Measurements from ENCODE around the gene SIRPA. TPM values are rescaled to one million over a fixed set of nuclear protein-coding genes. Genes with fewer than 3 reads are reported as not detected.

The SIRPA gene
- total and polyA plus RNA-seq, 2 of the 8 experiments (the other 6 are each of a cell fraction or from before 2014, with no cell fraction given), result 3.9 to 4.3 TPM

- CTCF ChIA-PET (ENCODE audit: partially characterized antibody), result interaction anchor here (1.0 kb wide), 1 partner anchor 352 kb away, joined by 3 read pairs; no protein-coding TSS in a partner anchor
- Histone ChIP-seq H3K4ac (replicated peaks; ENCODE audit: insufficient read length, low read depth, low read length) (no peak overlapping the region), H3K9ac (replicated peaks in 1 of 4; ENCODE audit: extremely low read depth in 1 of 4, low read depth in 3 of 4, low read length in 3 of 4) (no peak overlapping the region), H3K27ac (ENCODE audit: low read depth, low read length) (no peak overlapping the region), H3K23me2 (ENCODE audit: low read depth, low read length) (no peaks in the 10 kb centered on the region), H2BK12ac (ENCODE audit: low read depth, low read length) (no peak overlapping the region), H2BK120ac (replicated peaks; ENCODE audit: low read depth, low read length) (no peak overlapping the region), H3K4me1 (replicated peaks in 1 of 4; ENCODE audit: control insufficient read depth in 3 of 4, insufficient read depth in 4 of 4, low read length in 3 of 4) (no peaks in the 10 kb centered on the region; a peak in 3 of 7 replicates), H3K4me2 (ENCODE audit: insufficient read depth in 1 of 2, low read depth in 2 of 2, low read length in 2 of 2) (no peak overlapping the region), H2AFZ (ENCODE audit: low read length) (no peak overlapping the region), H3K18ac (ENCODE audit: extremely low read depth, low read length) (no peak overlapping the region), H3K4me3 (ENCODE audit: extremely low read depth in 1 of 4, insufficient read depth in 2 of 4, low read depth in 3 of 4, low read length in 4 of 4) (no peak overlapping the region), H3K36me3 (ENCODE audit: control insufficient read depth in 2 of 4, insufficient read depth in 4 of 4, low read length in 3 of 4) (no peaks in the 10 kb centered on the region), H4K20me1 (replicated peaks in 1 of 2; ENCODE audit: control insufficient read depth in 1 of 2, insufficient read depth in 2 of 2, low read length in 2 of 2) (no peaks in the 10 kb centered on the region), H2BK5ac (ENCODE audit: low read depth, low read length) (no peak overlapping the region), H4K91ac (replicated peaks; ENCODE audit: insufficient read length, low read length) (no peak overlapping the region), H3K23ac (ENCODE audit: insufficient read length) (no peak overlapping the region), H3K14ac (ENCODE audit: insufficient read length) (no peak overlapping the region), H4K5ac (ENCODE audit: insufficient read length, low read depth, low read length) (no peak overlapping the region), H3K56ac (replicated peaks; ENCODE audit: insufficient read length, low read depth, low read length) (no peak overlapping the region), H3K79me1 (ENCODE audit: low read depth, low read length) (no peaks in the 10 kb centered on the region), H2BK20ac (ENCODE audit: low read length) (no peak overlapping the region), H2AK5ac (ENCODE audit: low read depth, low read length) (no peak overlapping the region), H2BK15ac (ENCODE audit: low read length) (no peak overlapping the region), H4K8ac (ENCODE audit: extremely low read depth, insufficient read depth, low read length) (no peak overlapping the region), H3K27me3 (replicated peaks in 1 of 4; ENCODE audit: control insufficient read depth in 3 of 4, extremely low read depth in 1 of 4, insufficient read depth in 3 of 4, low read length in 3 of 4) (no peaks in the 10 kb centered on the region), H3K79me2 (ENCODE audit: control insufficient read depth in 1 of 2, insufficient read depth in 2 of 2, low read length in 2 of 2) (no peaks in the 10 kb centered on the region), H3K9me3 (ENCODE audit: insufficient read depth in 2 of 2, low read depth in 1 of 2, low read length in 1 of 2) (no peaks in the 10 kb centered on the region)
- FAIRE-seq, result no peak
- POLR2A ChIA-PET (ENCODE audit: partially characterized antibody), result interaction anchor here (0.6 kb wide), 1 partner anchor 30 kb away, joined by 3 read pairs; no protein-coding TSS in a partner anchor
- 80% methylated on average over 5 of the region's 5 CpGs; no CpG with 5 or more reads in 1 of the 2 experiments for WGBS, 2 experiments (ENCODE audit: extremely low coverage in 1 of 2, insufficient coverage in 1 of 2, insufficient read length in 1 of 2, insufficient replicate concordance in 2 of 2, low coverage in 1 of 2, low lambda C conversion rate in 2 of 2, missing lambda C conversion rate in 1 of 2)
- TF ChIP-seq CTBP2 (IDR thresholded peaks at IDR 0.05; ENCODE audit: borderline replicate concordance, insufficient read depth, insufficient read length, low read length) (no peak), SP1 (IDR thresholded peaks at IDR 0.05; ENCODE audit: low read depth, low read length) (no peak), TBP (IDR thresholded peaks at IDR 0.05; ENCODE audit: low read depth, low read length) (no peak), TCF12 (IDR thresholded peaks at IDR 0.05; ENCODE audit: low read depth, low read length) (no peak), KDM5A (IDR thresholded peaks at IDR 0.05; ENCODE audit: low read length) (no peak), CHD1 (IDR thresholded peaks at IDR 0.05; ENCODE audit: low read depth, low read length) (no peak)
- DNase-seq (ENCODE audit: low read depth in 1 of 2, low spot score in 2 of 2), result no peak
These were observed 36.3 kb upstream of the SIRPA start for GRCh38 chr20:1858871-1859270.
